Ovary (tissue), 9 donors: ENCODE results near the gene TMEM150B. TPM values are rescaled to one million over a fixed set of nuclear protein-coding genes. Genes with fewer than 3 reads are reported as not detected.

Source experiments
- DNase-seq, 5 donors: peaks; one replicate each; pipeline ENCODE4 v3.0.0-alpha.2; 2019 to 2020
- H3K27ac ChIP-seq, 2 donors: fragments of 200-600 bp; one replicate each; pipeline versions ENCODE4 v1.5.1 to v1.8.0; 2019 to 2022
- H3K27me3 ChIP-seq: fragments of 200-600 bp; one replicate; pipeline ENCODE4 v1.8.0; 2022
- H3K36me3 ChIP-seq: fragments of 200-600 bp; sonication (generic); one replicate; pipeline ENCODE4 v1.5.1; 2019
- H3K4me1 ChIP-seq: one replicate; pipeline ENCODE4 v1.8.1; 2013; ENCODE audit warnings: mild to moderate bottlenecking, moderate library complexity; ENCODE audit not compliant: insufficient read depth
- H3K4me3 ChIP-seq: fragments of 200-600 bp; sonication (generic); one replicate; pipeline ENCODE4 v1.5.1; 2017
- H3K9me3 ChIP-seq, 2 donors: fragments of 200-600 bp in 1 of 2; sonication (generic) in 1 of 2; one replicate each; pipeline versions ENCODE4 v1.5.1 to v1.8.1; 2013 to 2019; ENCODE audit warnings: mild to moderate bottlenecking in 1 of 2, moderate library complexity in 1 of 2
- EP300 ChIP-seq: sonication (generic); formaldehyde crosslinking; IDR thresholded peaks from one replicate; pipeline ENCODE4 v1.6.1; 2017; ENCODE audit warnings: antibody characterized with exemption
- POLR2A ChIP-seq: fragments of 450-650 bp; IDR thresholded peaks from one replicate; pipeline ENCODE4 v1.6.1; 2017; ENCODE audit warnings: antibody characterized with exemption, mild to moderate bottlenecking, moderate library complexity
- WGBS, 3 donors: extraction: QIAGEN DNeasy Blood & Tissue Kit in 1 of 3; methylation state at CpG; one replicate each; pipeline versions ENCODE4 v1.1.5 to v1.1.7; 2013 to 2017; 5-methylcytosine and 5-hydroxymethylcytosine counted together
- intact Hi-C, 4 donors: fragments of 100-400 bp; cut with DNase I; formaldehyde crosslinking; loops; one replicate each; pipeline versions ENCODE4 v1.11.0 to v1.15.1; 2022 to 2023
- polyA plus RNA-seq, 2 donors: library from polyadenylated mRNA; stranded (reverse); fragments of 200-250 nt in 1 of 2; fragments of 350-450 nt in 1 of 2; fragmentation: Illumina TruSeq in 1 of 2; extraction: RNeasy Lipid Tissue Mini Kit (QIAGEN cat#74804) in 1 of 2; gene quantifications; one replicate each; pipeline ENCODE4 v1.2.3, GENCODE V29; 2013 to 2014
- total RNA-seq, 7 donors: library from RNA; depleted of rRNA in 2 of 7; stranded (reverse); fragments of >200 nt in 2 of 7; fragmentation: NEBNext Ultra II Directional in 3 of 7; extraction: Animal tissue kit (Norgen Biotek cat#: 25700) in 3 of 7; gene quantifications; one replicate each; pipeline versions ENCODE4 v1.1.0 to v1.2.4, GENCODE V29; 2016 to 2023
- TF ChIP-seq, protein P1 (sequence below), 3 donors: fragments of 450-650 bp in 2 of 3; fragments of 200-600 bp in 1 of 3; IDR thresholded peaks; one replicate each; pipeline versions ENCODE4 v1.5.1 to v1.8.0; 2016 to 2022; ENCODE audit warnings: antibody characterized with exemption in 3 of 3, mild to moderate bottlenecking in 1 of 3
- donor health status: DM: no; HTN: no; CAD: no; lungs with moderate emphysema.
- donor health status: DM: no; HTN: no; CAD: no.
- donor health status: Bipolar disorder and iron deficiency.
- donor health status: DM: yes; HTN: yes; CAD: no.
- donor health status: DM: no; HTN: no; CAD: no.
- donor health status: DM: yes; HTN: yes; CAD: no.

The TMEM150B gene
- total and polyA plus RNA-seq, 9 donors, result 0.36 to 3.9 (median 0.76) TPM

DNA sequence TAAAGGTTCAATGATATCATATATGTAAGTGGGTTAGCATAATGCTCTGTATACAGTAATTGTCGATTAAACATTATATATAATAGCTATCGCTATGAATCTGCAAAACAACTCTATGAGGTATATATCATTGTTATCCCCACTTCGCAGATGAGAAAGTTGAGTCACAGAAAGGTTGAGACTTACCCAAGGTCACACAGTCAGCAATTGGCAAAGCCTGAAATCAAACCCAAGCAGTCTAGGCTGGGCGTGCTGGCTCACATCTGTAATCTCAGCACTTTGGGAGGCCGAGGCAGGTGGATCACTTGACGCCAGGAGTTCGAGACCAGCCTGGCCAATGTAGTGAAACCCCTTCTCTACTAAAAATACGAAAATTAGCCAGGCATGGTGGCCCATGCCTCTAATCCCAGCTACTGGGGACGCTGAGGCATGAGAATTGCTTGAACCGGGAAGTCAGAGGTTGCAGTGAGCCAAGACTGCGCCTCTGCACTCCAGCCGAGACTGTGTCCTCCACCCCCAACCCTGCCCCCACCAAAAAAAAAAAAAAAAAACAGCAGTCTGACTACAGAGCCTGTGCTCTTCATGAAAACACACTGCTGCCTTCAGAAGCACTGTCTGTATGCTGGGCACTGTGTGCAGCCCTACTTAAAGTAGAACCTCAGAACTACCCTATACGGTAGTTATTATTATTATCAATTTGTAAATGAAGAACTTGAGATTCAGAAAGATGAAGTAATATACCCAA, 46.6 kb downstream of the TMEM150B start:
- Histone ChIP-seq H3K4me1 (peaks cover 5% of the 10 kb centered on the region), H3K27me3 (no peaks in the 10 kb centered on the region), H3K4me3 (no peak overlapping the region), H3K27ac (no peak overlapping the region), H3K36me3 (no peaks in the 10 kb centered on the region), H3K9me3 (no peaks in the 10 kb centered on the region)
- TF ChIP-seq POLR2A, result no peak
- no peak for DNase-seq
- intact Hi-C loops, result no loop called here
- WGBS, 3 donors, result 73 to 77% (median 74%) methylated on average over 13 of the region's 13 CpGs

DNA sequence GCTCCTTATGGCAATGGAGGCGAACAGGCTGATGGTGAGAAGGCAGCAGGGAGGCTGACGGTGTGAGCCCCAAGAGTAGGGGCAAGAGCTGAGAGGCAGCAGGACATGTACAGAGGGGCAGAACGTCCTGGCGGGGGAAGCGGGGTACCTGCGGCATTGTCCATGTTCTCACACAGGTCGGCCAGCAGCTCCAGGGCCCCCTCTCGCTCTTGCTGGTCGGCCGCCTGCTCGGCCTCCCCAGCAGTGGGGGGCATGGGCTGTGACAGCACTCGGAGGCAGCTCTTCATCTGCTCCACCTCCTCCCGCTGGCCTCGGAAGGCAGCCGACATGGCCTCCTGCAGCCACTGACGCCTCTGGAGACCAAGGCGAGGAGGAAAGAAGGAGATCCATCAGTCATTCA, 47.6 kb downstream of the TMEM150B start:
- no peak for TF ChIP-seq POLR2A
- TF ChIP-seq, protein P1, sequence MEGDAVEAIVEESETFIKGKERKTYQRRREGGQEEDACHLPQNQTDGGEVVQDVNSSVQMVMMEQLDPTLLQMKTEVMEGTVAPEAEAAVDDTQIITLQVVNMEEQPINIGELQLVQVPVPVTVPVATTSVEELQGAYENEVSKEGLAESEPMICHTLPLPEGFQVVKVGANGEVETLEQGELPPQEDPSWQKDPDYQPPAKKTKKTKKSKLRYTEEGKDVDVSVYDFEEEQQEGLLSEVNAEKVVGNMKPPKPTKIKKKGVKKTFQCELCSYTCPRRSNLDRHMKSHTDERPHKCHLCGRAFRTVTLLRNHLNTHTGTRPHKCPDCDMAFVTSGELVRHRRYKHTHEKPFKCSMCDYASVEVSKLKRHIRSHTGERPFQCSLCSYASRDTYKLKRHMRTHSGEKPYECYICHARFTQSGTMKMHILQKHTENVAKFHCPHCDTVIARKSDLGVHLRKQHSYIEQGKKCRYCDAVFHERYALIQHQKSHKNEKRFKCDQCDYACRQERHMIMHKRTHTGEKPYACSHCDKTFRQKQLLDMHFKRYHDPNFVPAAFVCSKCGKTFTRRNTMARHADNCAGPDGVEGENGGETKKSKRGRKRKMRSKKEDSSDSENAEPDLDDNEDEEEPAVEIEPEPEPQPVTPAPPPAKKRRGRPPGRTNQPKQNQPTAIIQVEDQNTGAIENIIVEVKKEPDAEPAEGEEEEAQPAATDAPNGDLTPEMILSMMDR (IDR thresholded peaks at IDR 0.05), result no peak
- no peak for TF ChIP-seq EP300

DNA sequence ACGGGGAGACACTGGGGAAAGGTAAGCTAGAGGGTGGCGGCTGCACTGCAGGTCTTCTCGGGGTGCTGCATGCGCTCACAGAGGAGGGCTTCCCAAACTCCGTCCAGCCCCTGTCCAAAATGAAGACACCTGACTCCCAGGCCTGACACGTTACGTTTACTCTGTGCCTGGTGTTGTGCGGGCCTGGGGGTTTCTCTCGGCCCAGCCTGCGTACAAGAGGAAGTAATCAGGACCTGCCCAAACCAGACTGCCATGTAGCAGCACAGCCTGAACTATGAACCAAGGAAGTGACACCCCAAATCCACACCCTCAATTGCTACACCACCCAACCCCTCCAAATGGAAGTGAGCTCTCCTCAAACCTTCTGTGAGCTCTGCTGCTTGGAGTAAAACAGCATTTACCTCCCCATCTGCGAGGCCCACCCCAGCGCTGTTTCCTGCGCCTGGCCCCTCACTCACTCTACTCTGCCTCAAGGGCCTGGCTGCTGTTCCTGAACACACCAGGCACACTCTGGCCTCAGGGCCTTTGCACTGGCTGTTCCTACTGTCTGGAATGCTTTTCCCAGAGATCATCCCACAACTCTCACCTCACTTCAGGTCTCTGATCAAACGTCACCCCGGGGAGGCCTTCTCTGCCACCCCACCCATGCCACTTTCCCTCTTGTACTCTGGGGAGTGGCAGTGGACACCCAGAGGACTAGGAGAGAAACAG, 48.3 kb downstream of the TMEM150B start:
- 86 to 91% (median 89%) methylated on average over 15 of the region's 15 CpGs for WGBS, 3 donors
- no peaks in the 10 kb centered on the region for H3K9me3 ChIP-seq
- no peak overlapping the region for H3K27ac ChIP-seq
- DNase-seq, result no peak
- intact Hi-C loops, result no loop called here
- H3K4me1 ChIP-seq, result peaks cover 5% of the 10 kb centered on the region
- H3K27me3 ChIP-seq, result no peaks in the 10 kb centered on the region
- no peaks in the 10 kb centered on the region for H3K36me3 ChIP-seq
- no peak overlapping the region for H3K4me3 ChIP-seq
- TF ChIP-seq, protein P1 (IDR thresholded peaks at IDR 0.05), result no peak
- TF ChIP-seq EP300 (no peak), POLR2A (no peak)

More for the DNA sequence above, 47.6 kb downstream of the TMEM150B start:
- no peak overlapping the region for H3K27ac ChIP-seq
- 82 to 86% (median 85%) methylated on average over 17 of the region's 17 CpGs for WGBS, 3 donors
- H3K9me3 ChIP-seq, result no peaks in the 10 kb centered on the region
- intact Hi-C loops, result no loop called here
- no peaks in the 10 kb centered on the region for H3K27me3 ChIP-seq
- H3K36me3 ChIP-seq, result no peaks in the 10 kb centered on the region
- H3K4me1 ChIP-seq, result peaks cover 5% of the 10 kb centered on the region
- no peak overlapping the region for H3K4me3 ChIP-seq
- no peak for DNase-seq

DNA sequence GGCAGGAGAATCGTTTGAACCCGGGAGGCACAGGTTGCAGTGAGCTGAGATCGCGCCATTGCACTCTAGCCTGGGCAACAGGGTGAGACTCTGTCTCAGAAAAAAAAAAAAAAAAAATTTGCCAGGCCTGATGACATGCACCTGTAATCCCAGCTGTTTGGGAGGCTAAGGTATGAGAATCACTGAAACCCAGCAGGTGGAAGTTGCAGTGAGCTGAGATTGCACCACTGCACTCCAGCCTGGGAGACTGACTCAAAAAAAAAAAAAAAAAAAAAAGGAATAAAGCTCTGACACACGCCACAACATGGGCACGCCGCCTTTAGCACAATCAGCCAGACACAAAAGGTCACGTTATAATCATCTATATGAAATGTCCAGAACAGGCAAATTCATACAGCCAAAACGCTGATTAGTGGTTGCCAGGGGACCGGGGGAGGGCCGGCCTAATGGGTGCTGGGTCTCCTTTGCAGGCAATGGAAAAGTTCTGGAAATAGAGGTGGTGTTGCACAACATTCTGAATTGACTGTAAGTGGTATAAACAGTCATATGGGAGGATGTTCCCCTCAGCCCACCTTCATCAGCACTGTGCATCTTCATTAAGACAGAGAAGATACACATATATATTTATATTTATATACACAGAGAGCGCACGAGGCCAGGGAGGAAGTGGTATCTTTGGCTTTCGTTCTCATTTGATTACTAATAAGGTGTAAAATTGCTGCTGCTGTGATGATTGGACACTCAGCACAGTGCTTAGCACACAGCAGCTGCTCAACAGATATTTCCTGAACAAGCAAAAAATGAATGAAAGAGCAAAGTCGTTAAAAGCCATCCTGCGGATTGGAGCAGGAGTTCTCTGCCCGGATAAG, 49.1 kb downstream of the TMEM150B start:
- WGBS, 3 donors, result 71 to 74% (median 72%) methylated on average over 17 of the region's 17 CpGs

More for the DNA sequence above, 49.1 kb downstream of the TMEM150B start:
- Histone ChIP-seq H3K4me1 (peaks cover 5% of the 10 kb centered on the region), H3K27ac (no peak overlapping the region), H3K27me3 (no peaks in the 10 kb centered on the region), H3K4me3 (no peak overlapping the region), H3K9me3 (no peaks in the 10 kb centered on the region), H3K36me3 (no peaks in the 10 kb centered on the region)
- TF ChIP-seq, protein P1 (IDR thresholded peaks at IDR 0.05), result no peak
- TF ChIP-seq EP300 (no peak), POLR2A (no peak)
- DNase-seq, result no peak
- intact Hi-C loops, result no loop called here
